Smooth muscle cell (in vitro differentiated cells): ENCODE data around the gene STK4. TPM values are rescaled to one million over a fixed set of nuclear protein-coding genes. Genes with fewer than 3 reads are reported as not detected.

Experiments used
- DNase-seq: peaks from one replicate; lab custom pipeline; 2025; ENCODE audit not compliant: unreplicated experiment; lab: John Stamatoyannopoulos, UW
- H2AFZ ChIP-seq: fragments of 200-600 bp; sonication (generic); 2 replicates; pipeline ENCODE4 v1.6.0; 2016; ENCODE audit warnings: antibody characterized with exemption, low read depth, mild to moderate bottlenecking
- H3F3A ChIP-seq: fragments of 200-600 bp; sonication (generic); 2 replicates; pipeline ENCODE4 v1.6.0; 2017; ENCODE audit warnings: antibody characterized with exemption, low read depth
- H3K27ac ChIP-seq: fragments of 200-600 bp; sonication (generic); 2 replicates; pipeline ENCODE4 v1.5.1; 2016; ENCODE audit warnings: low read depth, mild to moderate bottlenecking
- H3K27me3 ChIP-seq: fragments of 200-600 bp; sonication (generic); 2 replicates; pipeline ENCODE4 v1.6.1; 2016; ENCODE audit warnings: low read depth, mild to moderate bottlenecking
- H3K36me3 ChIP-seq: fragments of 200-600 bp; sonication (generic); 2 replicates; pipeline ENCODE4 v1.5.1; 2016; ENCODE audit warnings: low read depth
- H3K4me1 ChIP-seq: fragments of 200-600 bp; sonication (generic); 2 replicates; pipeline ENCODE4 v1.5.1; 2016; ENCODE audit warnings: low read depth
- H3K4me2 ChIP-seq: fragments of 200-600 bp; sonication (generic); 2 replicates; pipeline ENCODE4 v1.6.0; 2016; ENCODE audit warnings: mild to moderate bottlenecking
- H3K4me3 ChIP-seq: fragments of 200-600 bp; sonication (generic); 2 replicates; pipeline ENCODE4 v1.5.1; 2016; ENCODE audit warnings: mild to moderate bottlenecking
- H3K79me2 ChIP-seq: fragments of 200-600 bp; sonication (generic); 2 replicates; pipeline ENCODE4 v1.6.0; 2016; ENCODE audit warnings: low read depth, mild to moderate bottlenecking
- H3K9ac ChIP-seq: fragments of 200-600 bp; sonication (generic); 2 replicates; pipeline ENCODE4 v1.6.0; 2016; ENCODE audit warnings: low read depth
- H3K9me3 ChIP-seq: fragments of 200-600 bp; sonication (generic); replicated peaks from 2 replicates; pipeline ENCODE4 v1.5.1; 2016; ENCODE audit warnings: low read depth
- H4K20me1 ChIP-seq: fragments of 200-600 bp; sonication (generic); 2 replicates; pipeline ENCODE4 v1.6.0; 2016; ENCODE audit warnings: low read depth
- WGBS: methylation state at CpG from one replicate; pipeline ENCODE4 v1.1.7; 2016; ENCODE audit warnings: low lambda C conversion rate; 5-methylcytosine and 5-hydroxymethylcytosine counted together
- polyA plus RNA-seq: library from polyadenylated mRNA; unstranded; fragments of >200 nt; fragmentation: Nextera tagmentation; extraction: Ambion mirVana; gene quantifications from 2 replicates; pipeline ENCODE4 v1.2.1, GENCODE V29; 2016
- total RNA-seq: library from RNA; depleted of rRNA; stranded (reverse); fragments of >200 nt; gene quantifications from 2 replicates; pipeline ENCODE4 v1.2.3, GENCODE V29; 2014
- TF ChIP-seq, protein P1 (sequence below): fragments of 200-600 bp; sonication (generic); IDR thresholded peaks from 2 replicates; pipeline ENCODE4 v1.5.1; 2017; ENCODE audit warnings: borderline replicate concordance, mild to moderate bottlenecking, antibody characterized with exemption; ENCODE audit not compliant: insufficient read depth, poor library complexity, severe bottlenecking

Gene STK4
- total and polyA plus RNA-seq, 2 experiments from 2014 or later, result 16.8 to 33.5 TPM

DNA sequence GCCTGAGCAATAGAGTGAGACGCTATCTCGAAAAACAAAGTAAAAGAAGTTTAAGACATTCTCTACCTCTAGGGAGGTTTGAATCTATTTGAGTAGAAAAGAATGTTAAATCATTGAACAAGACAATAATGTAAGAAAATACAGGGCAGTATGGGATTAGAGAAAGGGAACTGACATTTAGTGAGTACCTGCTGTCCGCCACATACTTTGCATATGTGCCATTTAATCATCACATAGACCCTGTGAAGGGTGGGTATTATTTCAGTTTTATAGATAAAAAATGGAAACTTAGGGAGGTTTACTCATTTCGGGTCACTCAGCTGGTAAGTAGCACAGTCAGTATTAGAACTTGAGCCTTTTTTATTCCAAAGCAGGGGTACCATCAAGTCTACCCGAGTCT, 31.4 kb downstream of the STK4 start:
- Histone ChIP-seq H3K4me2 (no peak overlapping the region), H4K20me1 (no peaks in the 10 kb centered on the region), H3K79me2 (peaks cover under 1% of the 10 kb centered on the region), H3K4me1 (no peaks in the 10 kb centered on the region), H2AFZ (no peak overlapping the region), H3K27me3 (no peaks in the 10 kb centered on the region), H3K9me3 (no peaks in the 10 kb centered on the region), H3K36me3 (peaks cover 17% of the 10 kb centered on the region), H3F3A (no peaks in the 10 kb centered on the region), H3K27ac (no peak overlapping the region), H3K9ac (no peak overlapping the region), H3K4me3 (no peak overlapping the region)
- 97% methylated on average over 5 of the region's 5 CpGs for WGBS
- TF ChIP-seq, protein P1, sequence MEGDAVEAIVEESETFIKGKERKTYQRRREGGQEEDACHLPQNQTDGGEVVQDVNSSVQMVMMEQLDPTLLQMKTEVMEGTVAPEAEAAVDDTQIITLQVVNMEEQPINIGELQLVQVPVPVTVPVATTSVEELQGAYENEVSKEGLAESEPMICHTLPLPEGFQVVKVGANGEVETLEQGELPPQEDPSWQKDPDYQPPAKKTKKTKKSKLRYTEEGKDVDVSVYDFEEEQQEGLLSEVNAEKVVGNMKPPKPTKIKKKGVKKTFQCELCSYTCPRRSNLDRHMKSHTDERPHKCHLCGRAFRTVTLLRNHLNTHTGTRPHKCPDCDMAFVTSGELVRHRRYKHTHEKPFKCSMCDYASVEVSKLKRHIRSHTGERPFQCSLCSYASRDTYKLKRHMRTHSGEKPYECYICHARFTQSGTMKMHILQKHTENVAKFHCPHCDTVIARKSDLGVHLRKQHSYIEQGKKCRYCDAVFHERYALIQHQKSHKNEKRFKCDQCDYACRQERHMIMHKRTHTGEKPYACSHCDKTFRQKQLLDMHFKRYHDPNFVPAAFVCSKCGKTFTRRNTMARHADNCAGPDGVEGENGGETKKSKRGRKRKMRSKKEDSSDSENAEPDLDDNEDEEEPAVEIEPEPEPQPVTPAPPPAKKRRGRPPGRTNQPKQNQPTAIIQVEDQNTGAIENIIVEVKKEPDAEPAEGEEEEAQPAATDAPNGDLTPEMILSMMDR, result no peak
- no peak for DNase-seq

DNA sequence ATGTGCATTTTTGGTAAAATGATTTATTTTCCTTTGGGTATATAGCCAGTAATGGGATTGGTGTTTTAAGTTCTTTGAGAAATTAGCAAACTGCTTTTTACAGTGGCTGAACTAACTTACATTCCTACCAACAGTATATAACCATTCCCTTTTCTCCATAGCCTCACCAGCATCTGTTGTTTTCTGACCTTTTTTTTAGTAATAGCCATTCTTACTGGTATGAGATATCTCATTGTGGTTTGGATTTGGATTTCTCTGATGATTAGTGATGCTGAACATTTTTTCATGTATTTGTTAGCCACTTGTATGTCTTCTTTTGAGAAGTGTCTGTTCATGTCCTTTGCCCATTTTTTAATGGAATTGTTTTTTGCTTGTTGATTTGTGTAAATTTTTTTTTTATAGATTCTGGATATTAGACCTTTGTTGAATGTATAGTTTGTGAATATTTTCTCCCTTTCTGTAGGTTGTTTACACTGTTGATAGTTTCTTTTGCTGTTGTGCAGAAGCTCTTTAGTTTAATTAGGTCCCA, 42.3 kb downstream of the STK4 start:
- H3F3A ChIP-seq, result peaks cover 6% of the 10 kb centered on the region
- TF ChIP-seq, protein P1, result no peak
- H3K9me3 ChIP-seq, result no peaks in the 10 kb centered on the region
- H3K9ac ChIP-seq, result no peak overlapping the region
- H3K4me1 ChIP-seq, result no peaks in the 10 kb centered on the region
- H3K4me2 ChIP-seq, result no peak overlapping the region
- no peaks in the 10 kb centered on the region for H3K27me3 ChIP-seq
- no peak overlapping the region for H2AFZ ChIP-seq
- no peak overlapping the region for H3K27ac ChIP-seq
- no peaks in the 10 kb centered on the region for H3K36me3 ChIP-seq
- DNase-seq, result no peak
- H3K79me2 ChIP-seq, result no peaks in the 10 kb centered on the region
- no peak overlapping the region for H3K4me3 ChIP-seq
- H4K20me1 ChIP-seq, result peaks cover 10% of the 10 kb centered on the region

DNA sequence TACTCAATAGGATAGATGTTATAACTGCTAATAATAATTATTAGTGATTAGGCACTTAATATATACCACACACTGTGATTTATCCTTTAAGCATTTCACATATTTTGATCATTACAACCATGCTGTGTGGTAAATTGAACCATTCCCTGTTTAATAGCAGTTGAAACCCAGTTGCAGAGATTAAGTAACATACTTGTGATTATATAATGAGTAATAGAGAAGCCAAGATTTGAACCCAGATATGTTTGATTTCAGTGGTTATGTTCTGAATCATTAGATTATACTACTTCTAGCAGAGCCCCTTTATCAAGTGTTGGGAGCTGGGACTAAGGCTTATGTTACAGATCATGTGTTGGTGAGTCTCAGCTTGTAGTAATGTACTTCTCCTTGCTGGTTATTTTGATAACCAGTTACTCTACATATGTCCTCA, 44.1 kb downstream of the STK4 start:
- no peaks in the 10 kb centered on the region for H3K36me3 ChIP-seq
- H3K79me2 ChIP-seq, result no peaks in the 10 kb centered on the region
- H4K20me1 ChIP-seq, result peaks cover 10% of the 10 kb centered on the region
- H3K9me3 ChIP-seq, result no peaks in the 10 kb centered on the region
- H3F3A ChIP-seq, result peaks cover 8% of the 10 kb centered on the region
- peaks cover 4% of the 10 kb centered on the region for H3K4me1 ChIP-seq
- H3K4me3 ChIP-seq, result no peak overlapping the region
- H2AFZ ChIP-seq, result no peak overlapping the region
- TF ChIP-seq, protein P1, result no peak
- H3K4me2 ChIP-seq, result no peak overlapping the region
- peak overlapping the region; percentile 41 for H3K27ac ChIP-seq
- H3K9ac ChIP-seq, result no peak overlapping the region
- no peak for DNase-seq
- H3K27me3 ChIP-seq, result no peaks in the 10 kb centered on the region

DNA sequence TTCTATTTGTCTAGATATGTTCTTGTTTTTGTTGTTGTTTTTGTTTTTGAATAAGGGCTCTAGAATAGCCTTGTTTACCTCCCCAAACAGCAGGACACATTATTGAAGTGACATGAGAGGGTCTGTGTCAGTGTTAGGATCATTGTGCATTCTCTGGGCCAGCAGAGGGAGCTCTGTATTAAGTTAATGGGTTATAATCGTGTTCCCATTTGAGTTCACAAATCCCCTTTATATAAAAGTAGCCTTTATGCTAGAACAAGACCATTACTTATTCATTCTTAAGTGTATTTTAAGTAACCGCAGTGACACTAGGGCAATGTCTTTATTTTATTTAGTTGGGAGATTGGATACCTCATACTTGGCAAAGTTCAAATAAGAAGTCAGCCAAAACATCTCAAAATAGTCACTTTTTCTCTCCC, 44.8 kb downstream of the STK4 start:
- no peaks in the 10 kb centered on the region for H3K27me3 ChIP-seq
- H2AFZ ChIP-seq, result no peak overlapping the region
- H3K9ac ChIP-seq, result no peak overlapping the region
- H3K36me3 ChIP-seq, result no peaks in the 10 kb centered on the region
- H3K79me2 ChIP-seq, result no peaks in the 10 kb centered on the region
- H3K27ac ChIP-seq, result peak overlapping the region; percentile 41
- peaks cover 10% of the 10 kb centered on the region for H4K20me1 ChIP-seq
- no peak for DNase-seq
- TF ChIP-seq, protein P1, result peak; percentile 70
- H3K4me2 ChIP-seq, result no peak overlapping the region
- H3K4me1 ChIP-seq, result peaks cover 6% of the 10 kb centered on the region
- H3K4me3 ChIP-seq, result no peak overlapping the region
- H3F3A ChIP-seq, result peaks cover 14% of the 10 kb centered on the region
- WGBS, result 28% methylated on average over 2 of the region's 2 CpGs
- no peaks in the 10 kb centered on the region for H3K9me3 ChIP-seq
